ENCODE measurements around the gene GIT1. TPM values are rescaled to one million over a fixed set of nuclear protein-coding genes. Genes with fewer than 3 reads are reported as not detected.

Gene GIT1
- total and polyA plus RNA-seq, 9 of the 15 experiments (the other 6 are each of a cell fraction or from before 2014, with no cell fraction given) = 0.35 to 35.3 (median 17.1) TPM

DNA sequence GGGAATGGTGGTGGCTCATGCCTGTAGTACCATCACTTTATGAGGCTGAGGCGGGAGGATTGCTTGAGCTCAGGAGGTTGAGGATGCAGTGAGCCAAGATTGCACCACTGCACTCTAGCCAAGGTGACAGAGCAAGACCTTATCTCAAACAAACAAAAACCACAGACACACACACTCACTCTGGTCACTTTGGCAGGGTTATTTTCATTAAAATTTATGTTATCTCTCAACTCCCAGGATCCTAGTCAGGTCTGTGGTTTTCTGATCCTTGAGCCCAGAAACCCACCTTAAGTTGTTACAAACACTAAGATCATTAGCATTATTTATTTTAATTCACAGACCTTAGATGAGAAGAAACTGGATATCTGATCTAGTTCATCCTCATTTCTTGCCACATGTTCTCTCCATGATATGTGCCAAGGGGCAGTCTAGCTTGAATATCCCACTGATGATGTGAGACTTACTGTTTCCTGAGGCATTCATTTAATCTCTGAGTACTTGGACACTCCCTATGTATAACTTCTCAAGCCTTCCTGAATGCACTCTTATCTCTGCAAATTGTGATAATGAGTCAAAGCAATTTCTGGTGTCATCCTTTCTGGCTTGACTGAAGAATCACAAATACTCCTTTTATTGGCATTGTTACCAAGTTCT, 32.2 kb downstream of the GIT1 start (continued):
- TF ChIP-seq FOXP4 (CRISPR knock-in tag; IDR thresholded peaks at IDR 0.05; ENCODE audit: borderline replicate concordance) (0 out of 2 replicates have a peak, but pooled peaks have one; percentile 31), CBX3 (IDR thresholded peaks at IDR 0.05; ENCODE audit: borderline replicate concordance in 1 of 2, low read length in 2 of 2) (peak in 1 of 2 experiments; percentile 34; a peak in 1 of 3 replicates), RUNX1 (IDR thresholded peaks at IDR 0.05; ENCODE audit: low read depth) (no peak), ELF1 (tag; IDR thresholded peaks at IDR 0.05) (no peak), RERE (CRISPR knock-in tag; IDR thresholded peaks at IDR 0.05; ENCODE audit: borderline replicate concordance) (no peak), MITF (IDR thresholded peaks at IDR 0.05) (no peak), SMARCE1 (IDR thresholded peaks at IDR 0.05) (peak; percentile 97), STAT5A (IDR thresholded peaks at IDR 0.05; ENCODE audit: borderline replicate concordance, low read length) (peak; percentile 76), CHD1 (IDR thresholded peaks at IDR 0.05; ENCODE audit: low read length) (no peak), MTA2 (IDR thresholded peaks at IDR 0.05; ENCODE audit: low read depth) (peak; percentile 82), ZNF24 (IDR thresholded peaks at IDR 0.05) (no peak), PML (IDR thresholded peaks at IDR 0.05; ENCODE audit: low read length) (peak; percentile 85), FOS (IDR thresholded peaks at IDR 0.05; ENCODE audit: extremely low read depth, insufficient read length) (no peak), ATF1 (CRISPR knock-in tag; IDR thresholded peaks at IDR 0.05) (no peak), ATF1 (tag; IDR thresholded peaks at IDR 0.05) (peak; percentile 32; the same call in 1 of the 2 replicates)
- TF ChIP-seq, protein P1, sequence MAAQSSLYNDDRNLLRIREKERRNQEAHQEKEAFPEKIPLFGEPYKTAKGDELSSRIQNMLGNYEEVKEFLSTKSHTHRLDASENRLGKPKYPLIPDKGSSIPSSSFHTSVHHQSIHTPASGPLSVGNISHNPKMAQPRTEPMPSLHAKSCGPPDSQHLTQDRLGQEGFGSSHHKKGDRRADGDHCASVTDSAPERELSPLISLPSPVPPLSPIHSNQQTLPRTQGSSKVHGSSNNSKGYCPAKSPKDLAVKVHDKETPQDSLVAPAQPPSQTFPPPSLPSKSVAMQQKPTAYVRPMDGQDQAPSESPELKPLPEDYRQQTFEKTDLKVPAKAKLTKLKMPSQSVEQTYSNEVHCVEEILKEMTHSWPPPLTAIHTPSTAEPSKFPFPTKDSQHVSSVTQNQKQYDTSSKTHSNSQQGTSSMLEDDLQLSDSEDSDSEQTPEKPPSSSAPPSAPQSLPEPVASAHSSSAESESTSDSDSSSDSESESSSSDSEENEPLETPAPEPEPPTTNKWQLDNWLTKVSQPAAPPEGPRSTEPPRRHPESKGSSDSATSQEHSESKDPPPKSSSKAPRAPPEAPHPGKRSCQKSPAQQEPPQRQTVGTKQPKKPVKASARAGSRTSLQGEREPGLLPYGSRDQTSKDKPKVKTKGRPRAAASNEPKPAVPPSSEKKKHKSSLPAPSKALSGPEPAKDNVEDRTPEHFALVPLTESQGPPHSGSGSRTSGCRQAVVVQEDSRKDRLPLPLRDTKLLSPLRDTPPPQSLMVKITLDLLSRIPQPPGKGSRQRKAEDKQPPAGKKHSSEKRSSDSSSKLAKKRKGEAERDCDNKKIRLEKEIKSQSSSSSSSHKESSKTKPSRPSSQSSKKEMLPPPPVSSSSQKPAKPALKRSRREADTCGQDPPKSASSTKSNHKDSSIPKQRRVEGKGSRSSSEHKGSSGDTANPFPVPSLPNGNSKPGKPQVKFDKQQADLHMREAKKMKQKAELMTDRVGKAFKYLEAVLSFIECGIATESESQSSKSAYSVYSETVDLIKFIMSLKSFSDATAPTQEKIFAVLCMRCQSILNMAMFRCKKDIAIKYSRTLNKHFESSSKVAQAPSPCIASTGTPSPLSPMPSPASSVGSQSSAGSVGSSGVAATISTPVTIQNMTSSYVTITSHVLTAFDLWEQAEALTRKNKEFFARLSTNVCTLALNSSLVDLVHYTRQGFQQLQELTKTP (IDR thresholded peaks at IDR 0.05; ENCODE audit: low read depth in 1 of 2, partially characterized antibody in 2 of 2) = peak in 1 of 2 experiments; percentile 29

Measured in K562 (cell line).